ENCODE results near the gene HORMAD2. TPM values are rescaled to one million over a fixed set of nuclear protein-coding genes. Genes with fewer than 3 reads are reported as not detected.
"Not testable (repeated sequence)": the region's sequence is repeated elsewhere in the genome, so short reads cannot be mapped to it uniquely, and the experiment has no call there.

HORMAD2 gene
- total and polyA plus RNA-seq, 2 donors (not counting 1 experiment from before 2014, with no cell fraction given) = not detected

- no peaks in the 10 kb centered on the region for H4K20me1 ChIP-seq (ENCODE audit: control insufficient read depth, insufficient read depth, low read length, poor library complexity, severe bottlenecking)
- ChIA-PET CTCF (no interaction called here), POLR2A (no interaction called here)
- no peak for DNase-seq
- H3K27ac Mint-ChIP-seq = no peak overlapping the region
- no peaks in the 10 kb centered on the region for H3K9me3 ChIP-seq (ENCODE audit: control extremely low read depth in 1 of 3, control insufficient read depth in 2 of 3, insufficient read depth in 1 of 3, low read length in 2 of 3)
- H3K36me3 ChIP-seq (replicated peaks in 1 of 2; ENCODE audit: control extremely low read depth in 1 of 2, control insufficient read depth in 1 of 2, extremely low read depth in 1 of 2, insufficient read depth in 2 of 2, low read length in 1 of 2) = no peaks in the 10 kb centered on the region
- no peaks in the 10 kb centered on the region for H3K27me3 ChIP-seq (replicated peaks in 1 of 4; ENCODE audit: control extremely low read depth in 1 of 4, control insufficient read depth in 3 of 4, insufficient read depth in 4 of 4, low read length in 3 of 4)
- H2AFZ ChIP-seq (ENCODE audit: insufficient read depth, low read depth, low read length, poor library complexity, severe bottlenecking) = no peak overlapping the region
- H3K27ac ChIP-seq (ENCODE audit: low read length in 2 of 2) = no peak overlapping the region
- ATAC-seq (ENCODE audit: low read depth) = no peak
- no peaks in the 10 kb centered on the region for H3K9me3 Mint-ChIP-seq (ENCODE audit: insufficient read depth)
- intact Hi-C loops (cut with micrococcal nuclease) = no loop called here
- no peak overlapping the region for H3K4me2 ChIP-seq (replicated peaks; ENCODE audit: low read depth, low read length, poor library complexity, severe bottlenecking)
- no peak for TF ChIP-seq EZH2 (IDR thresholded peaks at IDR 0.05; ENCODE audit: borderline replicate concordance, insufficient read depth, low read depth, low read length, poor library complexity, severe bottlenecking)
- TF ChIP-seq, protein P1, sequence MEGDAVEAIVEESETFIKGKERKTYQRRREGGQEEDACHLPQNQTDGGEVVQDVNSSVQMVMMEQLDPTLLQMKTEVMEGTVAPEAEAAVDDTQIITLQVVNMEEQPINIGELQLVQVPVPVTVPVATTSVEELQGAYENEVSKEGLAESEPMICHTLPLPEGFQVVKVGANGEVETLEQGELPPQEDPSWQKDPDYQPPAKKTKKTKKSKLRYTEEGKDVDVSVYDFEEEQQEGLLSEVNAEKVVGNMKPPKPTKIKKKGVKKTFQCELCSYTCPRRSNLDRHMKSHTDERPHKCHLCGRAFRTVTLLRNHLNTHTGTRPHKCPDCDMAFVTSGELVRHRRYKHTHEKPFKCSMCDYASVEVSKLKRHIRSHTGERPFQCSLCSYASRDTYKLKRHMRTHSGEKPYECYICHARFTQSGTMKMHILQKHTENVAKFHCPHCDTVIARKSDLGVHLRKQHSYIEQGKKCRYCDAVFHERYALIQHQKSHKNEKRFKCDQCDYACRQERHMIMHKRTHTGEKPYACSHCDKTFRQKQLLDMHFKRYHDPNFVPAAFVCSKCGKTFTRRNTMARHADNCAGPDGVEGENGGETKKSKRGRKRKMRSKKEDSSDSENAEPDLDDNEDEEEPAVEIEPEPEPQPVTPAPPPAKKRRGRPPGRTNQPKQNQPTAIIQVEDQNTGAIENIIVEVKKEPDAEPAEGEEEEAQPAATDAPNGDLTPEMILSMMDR (IDR thresholded peaks at IDR 0.05) = no peak
- no peak overlapping the region for H3K9ac ChIP-seq (ENCODE audit: low read length)
- H3K27me3 Mint-ChIP-seq = peaks cover 28% of the 10 kb centered on the region
- H3K4me1 Mint-ChIP-seq = no peaks in the 10 kb centered on the region
- no peaks in the 10 kb centered on the region for H3K79me2 ChIP-seq (ENCODE audit: control insufficient read depth, insufficient read depth, low read length)
- H3K4me3 Mint-ChIP-seq = no peak overlapping the region
- WGBS (ENCODE audit: insufficient coverage) = 40% methylated on average over 7 of the region's 8 CpGs
- no peak overlapping the region for H3K4me3 ChIP-seq (ENCODE audit: control extremely low read depth in 1 of 5, extremely low read depth in 1 of 5, insufficient read depth in 1 of 5, low read depth in 2 of 5, low read length in 4 of 5)
- H3K4me1 ChIP-seq (ENCODE audit: control insufficient read depth in 2 of 2, insufficient read depth in 2 of 2, low read length in 2 of 2) = no peaks in the 10 kb centered on the region
Measured at GRCh38 chr22:30212996-30213441, 132.8 kb downstream of the HORMAD2 start.

- no peak overlapping the region for H3K9ac ChIP-seq (ENCODE audit: low read length)
- POLR2A ChIA-PET = no interaction called here
- ATAC-seq (ENCODE audit: low read depth) (no peak), DNase-seq (no peak)
- H3K9me3 ChIP-seq (ENCODE audit: control extremely low read depth in 1 of 3, control insufficient read depth in 2 of 3, insufficient read depth in 1 of 3, low read length in 2 of 3) = no peaks in the 10 kb centered on the region
- Mint-ChIP-seq H3K27me3 (peaks cover 28% of the 10 kb centered on the region), H3K27ac (no peak overlapping the region), H3K4me3 (no peak overlapping the region), H3K4me1 (no peaks in the 10 kb centered on the region), H3K9me3 (ENCODE audit: insufficient read depth) (no peaks in the 10 kb centered on the region)
- no peaks in the 10 kb centered on the region for H3K36me3 ChIP-seq (replicated peaks in 1 of 2; ENCODE audit: control extremely low read depth in 1 of 2, control insufficient read depth in 1 of 2, extremely low read depth in 1 of 2, insufficient read depth in 2 of 2, low read length in 1 of 2)
- H3K4me3 ChIP-seq (ENCODE audit: control extremely low read depth in 1 of 5, extremely low read depth in 1 of 5, insufficient read depth in 1 of 5, low read depth in 2 of 5, low read length in 4 of 5) = no peak overlapping the region
- no peak for TF ChIP-seq EZH2 (IDR thresholded peaks at IDR 0.05; ENCODE audit: borderline replicate concordance, insufficient read depth, low read depth, low read length, poor library complexity, severe bottlenecking)
- TF ChIP-seq, protein P1 (IDR thresholded peaks at IDR 0.05) = no peak
- H3K27me3 ChIP-seq (replicated peaks in 1 of 4; ENCODE audit: control extremely low read depth in 1 of 4, control insufficient read depth in 3 of 4, insufficient read depth in 4 of 4, low read length in 3 of 4) = no peaks in the 10 kb centered on the region
- intact Hi-C loops (cut with micrococcal nuclease) = no loop called here
- WGBS (ENCODE audit: insufficient coverage) = 73% methylated on average over 10 of the region's 12 CpGs
- H3K4me1 ChIP-seq (ENCODE audit: control insufficient read depth in 2 of 2, insufficient read depth in 2 of 2, low read length in 2 of 2) = no peaks in the 10 kb centered on the region
- H2AFZ ChIP-seq (ENCODE audit: insufficient read depth, low read depth, low read length, poor library complexity, severe bottlenecking) = no peak overlapping the region
- H3K27ac ChIP-seq (ENCODE audit: low read length in 2 of 2) = no peak overlapping the region
- H3K4me2 ChIP-seq (replicated peaks; ENCODE audit: low read depth, low read length, poor library complexity, severe bottlenecking) = no peak overlapping the region
- CTCF ChIA-PET = no interaction called here
- H3K79me2 ChIP-seq (ENCODE audit: control insufficient read depth, insufficient read depth, low read length) = no peaks in the 10 kb centered on the region
- H4K20me1 ChIP-seq (ENCODE audit: control insufficient read depth, insufficient read depth, low read length, poor library complexity, severe bottlenecking) = no peaks in the 10 kb centered on the region
Measured at GRCh38 chr22:30214703-30215407, 134.6 kb downstream of the HORMAD2 start.

DNA sequence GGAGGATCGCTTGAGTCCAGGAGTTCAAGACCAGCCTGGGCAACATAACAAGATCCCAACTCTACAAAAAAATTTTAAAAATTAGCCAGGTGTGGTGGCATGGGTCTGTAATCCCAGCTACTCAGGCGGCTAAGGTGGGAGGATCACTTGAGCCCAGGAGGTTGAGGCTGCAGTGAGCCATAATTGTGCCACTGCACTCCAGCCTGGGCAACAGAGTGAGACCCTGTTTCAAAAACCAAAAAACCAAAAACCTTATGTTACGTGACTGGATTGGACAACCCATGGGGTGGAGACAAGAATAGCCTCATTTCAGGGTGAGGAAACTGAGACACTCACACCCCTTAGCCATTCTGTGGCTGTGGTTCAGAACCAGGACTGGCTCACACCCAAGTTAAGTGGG is 136.0 kb downstream of the HORMAD2 start:
- H3K9ac ChIP-seq (ENCODE audit: low read length); H3K9me3 Mint-ChIP-seq (ENCODE audit: insufficient read depth); POLR2A ChIA-PET; DNase-seq; ATAC-seq (ENCODE audit: low read depth); H2AFZ ChIP-seq (ENCODE audit: insufficient read depth, low read depth, low read length, poor library complexity, severe bottlenecking); H3K4me3 ChIP-seq (ENCODE audit: control extremely low read depth in 1 of 5, extremely low read depth in 1 of 5, insufficient read depth in 1 of 5, low read depth in 2 of 5, low read length in 4 of 5); H4K20me1 ChIP-seq (ENCODE audit: control insufficient read depth, insufficient read depth, low read length, poor library complexity, severe bottlenecking); H3K4me3 Mint-ChIP-seq; CTCF ChIA-PET; H3K79me2 ChIP-seq (ENCODE audit: control insufficient read depth, insufficient read depth, low read length); H3K27ac Mint-ChIP-seq; H3K27me3 ChIP-seq (replicated peaks in 1 of 4; ENCODE audit: control extremely low read depth in 1 of 4, control insufficient read depth in 3 of 4, insufficient read depth in 4 of 4, low read length in 3 of 4); H3K27ac ChIP-seq (ENCODE audit: low read length in 2 of 2); intact Hi-C loops (cut with micrococcal nuclease); H3K9me3 ChIP-seq (ENCODE audit: control extremely low read depth in 1 of 3, control insufficient read depth in 2 of 3, insufficient read depth in 1 of 3, low read length in 2 of 3); H3K36me3 ChIP-seq (replicated peaks in 1 of 2; ENCODE audit: control extremely low read depth in 1 of 2, control insufficient read depth in 1 of 2, extremely low read depth in 1 of 2, insufficient read depth in 2 of 2, low read length in 1 of 2); H3K4me2 ChIP-seq (replicated peaks; ENCODE audit: low read depth, low read length, poor library complexity, severe bottlenecking): not testable (repeated sequence)
- peaks cover 11 to 13% of the 10 kb centered on the region in 2 donors for H3K4me1 ChIP-seq (ENCODE audit: control insufficient read depth in 2 of 2, insufficient read depth in 2 of 2, low read length in 2 of 2)
- WGBS (ENCODE audit: insufficient coverage) = no CpG with 5 or more reads among the region's 3 CpGs
- Mint-ChIP-seq H3K4me1 (peaks cover 11% of the 10 kb centered on the region), H3K27me3 (peaks cover 24% of the 10 kb centered on the region)

Data from B cell (primary cell).